DMS153 treated with DMSO at 0.1 percent for 48 hours (cell line): Measurements from ENCODE around the gene DNASE2B.

Source experiments
- DNase-seq: peaks from one replicate; lab custom pipeline; 2025; ENCODE audit not compliant: unreplicated experiment; lab: John Stamatoyannopoulos, UW

Gene DNASE2B, protein sequence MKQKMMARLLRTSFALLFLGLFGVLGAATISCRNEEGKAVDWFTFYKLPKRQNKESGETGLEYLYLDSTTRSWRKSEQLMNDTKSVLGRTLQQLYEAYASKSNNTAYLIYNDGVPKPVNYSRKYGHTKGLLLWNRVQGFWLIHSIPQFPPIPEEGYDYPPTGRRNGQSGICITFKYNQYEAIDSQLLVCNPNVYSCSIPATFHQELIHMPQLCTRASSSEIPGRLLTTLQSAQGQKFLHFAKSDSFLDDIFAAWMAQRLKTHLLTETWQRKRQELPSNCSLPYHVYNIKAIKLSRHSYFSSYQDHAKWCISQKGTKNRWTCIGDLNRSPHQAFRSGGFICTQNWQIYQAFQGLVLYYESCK

DNA sequence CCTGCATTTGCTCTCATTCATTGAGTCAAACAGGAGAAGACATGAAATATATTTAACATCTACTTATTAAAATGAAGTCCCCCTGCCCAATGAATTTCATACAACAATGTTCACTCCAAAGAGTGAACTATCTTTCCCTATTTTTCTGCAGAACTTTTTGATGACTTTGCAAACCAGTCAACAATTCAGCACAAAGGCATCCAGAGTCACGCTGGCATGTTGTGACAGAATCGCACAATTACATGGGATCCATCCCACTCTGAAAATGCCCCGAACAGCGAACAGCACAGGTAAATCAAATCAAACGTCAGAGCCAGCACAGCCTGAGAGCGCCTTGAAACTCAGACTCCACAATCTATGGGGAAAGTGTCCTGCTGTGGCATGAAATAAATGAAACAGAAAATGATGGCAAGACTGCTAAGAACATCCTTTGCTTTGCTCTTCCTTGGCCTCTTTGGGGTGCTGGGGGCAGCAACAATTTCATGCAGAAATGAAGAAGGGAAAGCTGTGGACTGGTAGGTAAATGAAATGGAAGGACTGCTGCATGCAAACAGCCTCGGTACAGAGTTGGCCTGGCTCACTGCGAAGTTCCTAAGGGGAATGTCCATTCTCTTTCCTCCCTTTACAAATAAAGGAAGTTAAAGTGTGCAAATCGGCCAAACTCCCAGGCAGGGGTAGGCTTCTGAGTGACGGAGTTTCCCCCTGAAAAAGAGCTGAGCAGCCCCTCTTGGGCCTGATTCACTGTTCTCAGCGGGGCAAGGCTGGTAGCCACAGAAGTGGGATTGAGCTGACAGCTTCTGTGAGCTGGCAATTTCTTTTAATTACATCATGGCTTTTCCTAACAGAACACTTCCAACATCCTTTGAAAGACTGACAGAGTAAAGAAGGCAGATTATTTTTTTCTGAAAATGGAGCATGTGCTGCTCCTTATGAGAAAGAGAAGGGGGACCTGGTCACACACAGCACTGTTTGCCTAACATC is at the start of gene DNASE2B:
DNASE2B (plus strand) TSS at position 310 of the 981 bp plus-strand sequence; CDS start at position 391, 81 bp downstream.
- DNase-seq, result no peak

- no peak for DNase-seq
Measured at GRCh38 chr1:84348759-84349158, 49.5 kb upstream of the DNASE2B start.

GRCh38 chr1:84350104-84350503 is 48.2 kb upstream of the DNASE2B start:
- DNase-seq, result no peak

DNA sequence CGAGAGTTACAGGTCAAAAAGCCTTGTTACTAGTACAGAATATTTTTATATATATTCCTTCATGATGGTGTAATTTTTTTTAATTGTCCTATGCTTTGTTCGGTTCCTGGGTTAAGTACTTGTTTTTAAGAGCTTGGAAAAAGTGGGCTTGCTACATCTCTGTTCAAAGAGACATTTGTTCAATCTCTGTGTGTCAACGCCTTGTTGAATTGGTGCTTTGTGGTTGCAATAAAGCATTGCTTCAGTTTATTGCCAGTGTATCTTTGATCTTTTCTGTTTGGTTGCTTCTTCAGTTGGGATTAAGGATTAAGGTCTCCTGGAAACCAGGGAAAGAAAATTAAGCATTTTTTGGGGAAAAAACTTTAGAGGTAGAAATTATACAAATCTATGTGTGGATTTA is 47.7 kb upstream of the DNASE2B start:
- DNase-seq, result no peak

DNA sequence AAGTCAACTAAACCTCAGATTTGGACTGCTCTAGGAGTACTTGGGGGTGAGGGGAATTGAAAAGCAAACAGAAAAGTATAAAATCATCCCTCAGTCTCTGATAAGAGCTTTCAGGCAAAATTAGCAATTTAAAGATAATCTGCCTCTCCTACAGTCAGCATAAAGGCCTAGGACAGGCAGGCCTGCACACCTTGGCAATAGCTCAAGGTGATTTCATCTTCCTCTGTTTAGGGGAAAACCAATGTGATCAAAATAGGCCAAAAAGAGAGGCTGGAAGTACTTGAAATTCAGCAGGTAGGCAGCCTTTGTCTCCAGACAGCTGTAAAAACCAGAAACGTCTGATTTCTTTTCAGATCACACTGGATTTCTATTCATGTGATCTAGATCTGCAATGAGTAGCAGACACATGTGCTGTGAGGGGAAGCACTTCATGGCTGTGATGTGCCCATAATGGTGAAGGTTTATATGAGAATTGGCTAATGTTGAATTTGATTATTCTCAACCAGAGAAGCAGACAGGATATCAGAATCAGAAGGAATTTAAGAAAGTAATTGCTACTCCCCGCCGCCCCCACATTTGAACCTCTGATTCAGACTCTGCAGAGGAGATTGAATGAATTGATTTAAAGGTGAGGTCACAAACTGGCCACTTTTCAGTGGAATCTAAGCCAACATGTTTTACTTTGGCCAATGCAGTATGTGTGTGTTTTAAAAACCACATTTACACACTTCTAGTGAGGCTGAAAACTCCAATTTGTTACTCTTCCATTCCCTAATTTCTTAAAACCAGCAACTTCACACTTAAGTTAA is 45.8 kb upstream of the DNASE2B start:
- DNase-seq, result no peak

DNA sequence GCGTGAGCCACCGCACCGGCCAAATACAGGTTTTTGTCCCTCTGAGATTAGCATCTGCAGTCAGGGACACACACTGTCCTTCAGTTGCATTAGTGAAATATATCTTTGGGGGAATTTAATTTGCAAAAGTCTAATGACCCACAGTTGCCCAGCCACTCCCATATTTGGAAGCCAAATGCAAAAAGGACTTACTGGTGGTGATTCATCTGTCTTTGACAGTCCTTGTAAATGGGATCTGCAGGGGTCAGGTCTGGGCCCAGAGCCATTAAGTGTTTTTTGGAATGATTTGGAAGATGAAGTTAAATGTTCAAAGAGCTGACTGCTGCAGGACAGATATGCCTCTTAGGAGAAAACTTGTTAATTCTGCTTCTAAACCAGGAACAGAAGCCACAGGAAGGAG is 44.6 kb upstream of the DNASE2B start:
- DNase-seq, result no peak

DNA sequence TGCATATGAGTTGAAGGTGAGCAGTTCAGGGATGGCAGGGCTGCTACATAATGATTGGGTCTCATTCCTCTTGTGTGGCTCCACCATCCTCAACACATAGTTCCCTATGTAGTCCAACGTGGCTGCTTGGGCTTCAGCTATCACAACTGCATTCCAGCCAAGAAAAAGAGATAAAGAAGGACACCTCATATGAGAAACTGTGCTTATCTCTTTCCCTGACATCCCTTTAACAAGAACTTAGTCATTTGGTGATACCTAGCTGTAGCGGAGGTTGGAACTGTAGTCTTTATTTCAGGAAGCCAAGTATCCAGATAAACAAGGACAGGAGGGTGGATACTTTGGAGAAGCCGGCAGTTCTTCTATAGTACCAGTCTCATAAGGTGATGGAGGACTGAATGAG is 42.7 kb upstream of the DNASE2B start:
- DNase-seq, result no peak

GRCh38 chr1:84356881-84357280 is 41.4 kb upstream of the DNASE2B start:
- DNase-seq, result no peak

DNA sequence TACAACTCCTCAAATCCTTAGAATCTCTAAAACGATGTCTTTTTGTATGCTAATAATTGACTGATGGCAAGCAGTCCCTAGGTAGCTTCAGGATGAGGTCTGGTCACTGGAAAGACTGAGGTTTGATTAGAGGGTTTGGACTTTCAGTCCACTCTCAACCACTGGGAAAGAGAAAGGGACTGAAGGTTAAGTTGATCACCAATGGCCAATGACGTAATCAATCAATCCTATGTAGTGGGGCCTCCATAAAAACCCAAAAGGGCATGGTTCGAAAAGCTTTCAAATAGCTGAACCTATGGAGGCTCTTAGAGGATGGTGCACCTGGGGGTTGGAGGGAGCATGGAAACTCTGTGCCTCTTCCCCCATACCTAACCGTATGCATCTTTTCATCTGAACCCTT is 39.6 kb upstream of the DNASE2B start:
- DNase-seq, result no peak

GRCh38 chr1:84360316-84360715 is 38.0 kb upstream of the DNASE2B start:
- no peak for DNase-seq

- DNase-seq, result no peak
Measured at GRCh38 chr1:84361796-84362195, 36.5 kb upstream of the DNASE2B start.

DNA sequence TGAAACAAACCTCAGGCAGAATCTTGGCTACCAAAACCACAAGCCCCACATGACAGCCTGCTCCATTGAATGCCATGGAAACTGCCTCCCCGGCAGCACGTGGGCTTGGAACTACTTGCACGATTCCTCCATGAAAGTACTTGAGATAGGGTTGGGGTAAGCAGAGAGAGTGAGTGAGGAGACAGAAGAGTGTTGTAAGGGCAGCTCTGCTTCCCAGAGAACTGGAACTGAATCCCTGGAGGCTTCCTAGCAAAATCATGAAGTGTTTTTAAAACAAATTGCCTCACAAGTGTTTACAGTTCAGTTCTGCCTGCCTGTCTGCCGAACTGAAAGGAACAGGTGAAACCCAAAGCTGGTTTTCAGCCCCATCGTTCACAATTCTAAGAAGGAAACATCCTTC is 35.3 kb upstream of the DNASE2B start:
- peak; percentile 53 for DNase-seq

- no peak for DNase-seq
Measured at GRCh38 chr1:84363622-84364021, 34.7 kb upstream of the DNASE2B start.

- DNase-seq, result no peak
Measured at GRCh38 chr1:84365225-84366221, 32.8 kb upstream of the DNASE2B start.

GRCh38 chr1:84366786-84367185 is 31.5 kb upstream of the DNASE2B start:
- DNase-seq, result no peak

DNA sequence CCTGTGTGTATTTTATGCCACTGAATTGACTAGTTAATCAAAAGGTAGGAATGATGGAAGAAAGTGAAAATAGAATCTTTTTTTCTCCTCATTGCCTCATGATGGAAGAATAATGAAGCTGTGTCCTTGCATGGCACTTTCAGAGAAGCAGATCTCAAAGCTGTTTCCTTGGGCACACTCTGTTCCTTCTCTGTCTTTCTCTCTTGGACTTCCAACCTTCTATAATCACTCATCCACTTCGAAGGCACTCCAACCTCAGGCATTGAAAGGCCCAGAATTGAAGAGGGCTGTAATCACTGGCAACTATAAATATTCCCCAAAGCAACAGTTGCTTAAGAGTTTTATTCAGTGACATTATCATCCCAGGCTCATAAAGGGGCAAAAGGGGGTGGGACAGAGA is 31.1 kb upstream of the DNASE2B start:
- DNase-seq, result no peak

DNA sequence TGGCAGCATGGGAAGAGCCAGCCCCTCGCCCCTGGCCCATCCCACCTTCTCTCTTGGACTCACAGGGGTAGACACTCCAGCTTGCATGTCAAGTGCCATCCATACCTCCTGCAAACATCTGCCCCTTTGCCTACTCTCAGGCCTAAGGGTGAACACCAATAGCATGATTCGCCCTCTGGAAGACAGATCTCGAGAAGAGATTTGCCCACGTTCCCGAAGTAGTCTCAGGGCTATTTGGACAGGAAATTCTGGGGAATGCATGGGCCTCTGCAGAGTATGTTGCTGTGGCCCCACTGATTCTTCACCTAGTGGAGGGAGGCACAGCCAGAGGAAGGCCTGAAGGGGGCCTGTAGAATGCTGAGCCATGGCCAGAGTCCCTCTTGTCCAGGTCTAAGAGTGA is 29.8 kb upstream of the DNASE2B start:
- DNase-seq, result no peak

- DNase-seq, result no peak
Measured at GRCh38 chr1:84370266-84370665, 28.0 kb upstream of the DNASE2B start.

GRCh38 chr1:84370831-84371394 is 27.4 kb upstream of the DNASE2B start:
- no peak for DNase-seq
